ENCODE measurements around the gene OTOGL. TPM values are rescaled to one million over a fixed set of nuclear protein-coding genes. Genes with fewer than 3 reads are reported as not detected.
A peak's percentile ranks its signal among the peaks of the same experiment; 100 is the strongest.

OTOGL gene
- total and polyA plus RNA-seq, 2 experiments from 2014 or later: 6.4 to 15.0 TPM

DNA sequence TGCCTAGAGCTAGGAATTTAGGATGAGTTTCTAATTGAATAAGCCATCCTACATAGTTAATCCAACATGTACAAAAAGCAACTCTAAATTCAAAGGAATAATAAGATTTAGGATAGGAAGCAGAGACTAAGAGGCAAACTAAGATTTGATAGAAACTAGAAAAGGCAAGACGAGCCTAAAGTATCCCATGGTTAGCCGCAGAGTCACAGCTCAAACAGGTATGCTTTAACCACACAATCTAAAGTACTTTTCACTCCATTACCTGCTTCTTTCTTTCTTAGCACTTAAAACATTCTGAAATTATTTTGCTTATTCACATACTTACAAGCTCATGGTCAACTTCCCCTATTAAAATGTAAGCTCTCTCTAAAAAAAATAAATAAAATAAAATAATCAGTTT is 51.8 kb downstream of the OTOGL start:
- Histone ChIP-seq H3K4me3 (no peak overlapping the region), H3K27me3 (no peaks in the 10 kb centered on the region), H3K36me3 (no peaks in the 10 kb centered on the region), H3K4me1 (ENCODE audit: low read depth) (no peaks in the 10 kb centered on the region), H3K9me3 (ENCODE audit: low read depth) (no peaks in the 10 kb centered on the region), H3K27ac (no peak overlapping the region)
- no peak for DNase-seq (ENCODE audit: low read depth in 1 of 2, low spot score in 1 of 2)
- TF ChIP-seq, protein P1, sequence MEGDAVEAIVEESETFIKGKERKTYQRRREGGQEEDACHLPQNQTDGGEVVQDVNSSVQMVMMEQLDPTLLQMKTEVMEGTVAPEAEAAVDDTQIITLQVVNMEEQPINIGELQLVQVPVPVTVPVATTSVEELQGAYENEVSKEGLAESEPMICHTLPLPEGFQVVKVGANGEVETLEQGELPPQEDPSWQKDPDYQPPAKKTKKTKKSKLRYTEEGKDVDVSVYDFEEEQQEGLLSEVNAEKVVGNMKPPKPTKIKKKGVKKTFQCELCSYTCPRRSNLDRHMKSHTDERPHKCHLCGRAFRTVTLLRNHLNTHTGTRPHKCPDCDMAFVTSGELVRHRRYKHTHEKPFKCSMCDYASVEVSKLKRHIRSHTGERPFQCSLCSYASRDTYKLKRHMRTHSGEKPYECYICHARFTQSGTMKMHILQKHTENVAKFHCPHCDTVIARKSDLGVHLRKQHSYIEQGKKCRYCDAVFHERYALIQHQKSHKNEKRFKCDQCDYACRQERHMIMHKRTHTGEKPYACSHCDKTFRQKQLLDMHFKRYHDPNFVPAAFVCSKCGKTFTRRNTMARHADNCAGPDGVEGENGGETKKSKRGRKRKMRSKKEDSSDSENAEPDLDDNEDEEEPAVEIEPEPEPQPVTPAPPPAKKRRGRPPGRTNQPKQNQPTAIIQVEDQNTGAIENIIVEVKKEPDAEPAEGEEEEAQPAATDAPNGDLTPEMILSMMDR (IDR thresholded peaks at IDR 0.05; ENCODE audit: low read depth, low read length): no peak

DNA sequence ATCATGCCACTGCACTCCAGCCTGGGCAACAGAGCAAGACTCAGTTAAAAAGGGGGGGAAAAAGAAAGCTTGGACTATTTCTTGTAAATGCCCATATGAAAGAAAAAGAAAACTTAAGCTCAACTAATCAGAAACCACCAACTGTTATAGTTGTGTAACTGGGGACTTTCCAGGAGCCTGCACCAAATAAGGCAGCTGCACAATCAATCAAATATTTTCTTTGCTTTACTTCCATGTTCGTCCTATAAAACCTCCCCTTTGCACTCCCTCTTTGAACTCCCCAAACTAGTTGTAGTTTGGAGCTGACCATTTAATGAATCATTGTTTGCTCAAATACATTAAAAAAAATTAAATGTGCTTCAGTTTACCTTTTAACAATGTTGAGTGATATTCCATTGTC is 54.9 kb downstream of the OTOGL start:
- TF ChIP-seq, protein P1 (IDR thresholded peaks at IDR 0.05; ENCODE audit: low read depth, low read length): no peak
- Histone ChIP-seq H3K4me1 (ENCODE audit: low read depth) (peaks cover 10% of the 10 kb centered on the region), H3K27me3 (no peaks in the 10 kb centered on the region), H3K4me3 (no peak overlapping the region), H3K9me3 (ENCODE audit: low read depth) (no peaks in the 10 kb centered on the region), H3K36me3 (no peaks in the 10 kb centered on the region), H3K27ac (no peak overlapping the region)
- DNase-seq (ENCODE audit: low read depth in 1 of 2, low spot score in 1 of 2): no peak

DNA sequence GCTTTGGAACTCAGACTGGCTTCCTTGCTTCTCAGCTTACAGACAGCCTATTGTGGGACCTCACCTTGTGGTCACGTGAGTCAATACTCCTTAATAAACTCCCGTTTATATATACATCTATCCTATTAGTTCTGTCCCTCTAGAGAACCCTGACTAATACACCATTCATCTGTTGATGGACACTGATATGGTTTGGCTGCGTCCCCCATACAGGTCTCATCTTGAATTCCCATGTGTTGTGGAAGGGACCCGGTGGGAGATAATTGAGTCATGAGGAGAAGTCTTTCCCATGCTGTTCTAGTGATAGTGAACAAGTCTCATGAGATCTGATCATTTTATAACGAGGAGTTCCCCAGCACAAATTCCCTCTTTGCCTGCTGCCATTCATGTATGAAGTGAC is 57.0 kb downstream of the OTOGL start:
- no peak for DNase-seq (ENCODE audit: low read depth in 1 of 2, low spot score in 1 of 2)
- Histone ChIP-seq H3K4me3 (no peak overlapping the region), H3K9me3 (ENCODE audit: low read depth) (no peaks in the 10 kb centered on the region), H3K27ac (no peak overlapping the region), H3K27me3 (no peaks in the 10 kb centered on the region), H3K36me3 (no peaks in the 10 kb centered on the region), H3K4me1 (ENCODE audit: low read depth) (peaks cover 10% of the 10 kb centered on the region)
- TF ChIP-seq, protein P1 (IDR thresholded peaks at IDR 0.05; ENCODE audit: low read depth, low read length): no peak

DNA sequence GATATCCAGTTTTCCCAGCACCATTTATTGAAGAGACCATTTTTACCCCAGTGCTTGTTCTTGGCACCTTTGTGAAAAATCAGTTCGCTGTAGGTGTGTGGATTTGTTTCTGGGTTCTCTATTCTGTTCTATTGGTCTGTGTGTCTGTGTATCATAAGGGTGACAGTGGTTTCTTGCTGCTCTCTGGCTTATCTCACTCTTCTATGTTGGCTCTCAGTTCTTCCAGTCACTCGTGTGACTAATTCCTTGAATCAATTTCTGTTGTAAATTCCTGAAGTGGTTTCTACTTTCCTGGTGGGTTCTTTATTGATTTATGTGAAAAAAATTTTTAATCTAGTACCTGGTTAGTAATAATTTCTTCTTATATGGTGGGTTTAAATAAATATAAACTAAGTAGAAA is 58.3 kb downstream of the OTOGL start:
- no peaks in the 10 kb centered on the region for H3K36me3 ChIP-seq
- no peaks in the 10 kb centered on the region for H3K9me3 ChIP-seq (ENCODE audit: low read depth)
- no peak overlapping the region for H3K27ac ChIP-seq
- H3K27me3 ChIP-seq: no peaks in the 10 kb centered on the region
- peak in 1 of 2 donors; percentile 26 for DNase-seq (ENCODE audit: low read depth in 1 of 2, low spot score in 1 of 2)
- TF ChIP-seq, protein P1 (IDR thresholded peaks at IDR 0.05; ENCODE audit: low read depth, low read length): no peak
- H3K4me3 ChIP-seq: no peak overlapping the region
- peaks cover 10% of the 10 kb centered on the region for H3K4me1 ChIP-seq (ENCODE audit: low read depth)

DNA sequence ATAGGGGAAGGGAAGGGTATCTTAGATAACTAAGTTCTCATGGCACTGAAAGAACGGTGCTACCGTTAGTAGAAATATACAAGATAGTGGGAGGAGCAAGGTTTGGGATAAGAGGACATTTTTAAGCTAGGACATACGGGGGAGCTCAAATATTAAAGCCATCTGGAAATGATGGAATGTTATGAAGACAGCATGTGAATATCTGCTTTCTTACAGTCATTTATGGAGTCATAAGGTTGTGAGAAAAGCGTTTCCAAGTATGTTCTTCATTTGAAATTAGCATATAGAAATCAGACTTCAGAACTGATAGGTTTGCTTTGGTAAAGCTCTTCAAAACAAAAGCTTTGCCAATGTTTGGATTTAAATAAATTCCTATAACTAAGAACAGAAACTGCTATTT is 62.3 kb downstream of the OTOGL start:
- no peaks in the 10 kb centered on the region for H3K9me3 ChIP-seq (ENCODE audit: low read depth)
- TF ChIP-seq, protein P1 (IDR thresholded peaks at IDR 0.05; ENCODE audit: low read depth, low read length): no peak
- peaks cover 14% of the 10 kb centered on the region for H3K4me1 ChIP-seq (ENCODE audit: low read depth)
- H3K36me3 ChIP-seq: no peaks in the 10 kb centered on the region
- no peak for DNase-seq (ENCODE audit: low read depth in 1 of 2, low spot score in 1 of 2)
- H3K4me3 ChIP-seq: no peak overlapping the region
- no peaks in the 10 kb centered on the region for H3K27me3 ChIP-seq
- H3K27ac ChIP-seq: no peak overlapping the region

DNA sequence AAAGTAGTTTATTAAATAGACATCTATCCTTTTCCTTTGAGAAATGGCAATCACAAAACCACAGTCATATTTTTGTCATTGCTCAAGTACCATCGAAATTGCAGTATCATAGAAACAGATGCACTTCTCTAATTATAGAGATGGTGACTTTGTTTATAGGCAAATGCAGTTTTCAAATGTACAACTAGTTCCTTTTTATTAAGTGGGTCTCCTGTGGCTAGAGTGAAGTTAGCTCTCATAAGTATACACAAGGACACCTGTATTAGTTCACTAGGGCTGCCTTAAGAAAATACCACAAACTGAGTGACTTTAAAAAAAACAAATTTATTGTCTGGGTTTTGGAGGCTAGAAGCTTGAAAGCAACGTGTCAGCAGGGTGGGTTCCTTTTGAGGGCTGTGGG is 62.8 kb downstream of the OTOGL start:
- Histone ChIP-seq H3K36me3 (no peaks in the 10 kb centered on the region), H3K4me1 (ENCODE audit: low read depth) (peaks cover 14% of the 10 kb centered on the region), H3K27ac (no peak overlapping the region), H3K9me3 (ENCODE audit: low read depth) (no peaks in the 10 kb centered on the region), H3K27me3 (no peaks in the 10 kb centered on the region), H3K4me3 (no peak overlapping the region)
- TF ChIP-seq, protein P1 (IDR thresholded peaks at IDR 0.05; ENCODE audit: low read depth, low read length): no peak
- DNase-seq (ENCODE audit: low read depth in 1 of 2, low spot score in 1 of 2): no peak

Measured in cardiac muscle cell (in vitro differentiated cells and primary cell).